ENCODE results near the gene UBE2L6. TPM values are rescaled to one million over a fixed set of nuclear protein-coding genes. Genes with fewer than 3 reads are reported as not detected.

The UBE2L6 gene
- total and polyA plus RNA-seq, 2 donors (not counting 1 experiment from before 2014, with no cell fraction given), result 63.5 to 70.7 TPM

GRCh38 chr11:57546869-57547475, 20.5 kb downstream of the UBE2L6 start:
- no peaks in the 10 kb centered on the region for H3K27me3 Mint-ChIP-seq

More at GRCh38 chr11:57546869-57547475, 20.5 kb downstream of the UBE2L6 start:
- Histone ChIP-seq H2AFZ (ENCODE audit: insufficient read depth, low read depth, low read length, poor library complexity, severe bottlenecking) (no peak overlapping the region), H3K4me1 (ENCODE audit: control insufficient read depth in 2 of 2, insufficient read depth in 2 of 2, low read length in 2 of 2) (peaks cover 11 to 16% of the 10 kb centered on the region in 2 donors), H3K79me2 (ENCODE audit: control insufficient read depth, insufficient read depth, low read length) (no peaks in the 10 kb centered on the region), H3K9me3 (ENCODE audit: control extremely low read depth in 1 of 3, control insufficient read depth in 2 of 3, insufficient read depth in 1 of 3, low read length in 2 of 3) (no peaks in the 10 kb centered on the region), H3K27ac (ENCODE audit: low read length in 2 of 2) (peak overlapping the region; percentile 62 to 83), H3K4me3 (ENCODE audit: control extremely low read depth in 1 of 5, extremely low read depth in 1 of 5, insufficient read depth in 1 of 5, low read depth in 2 of 5, low read length in 4 of 5) (no peak overlapping the region), H3K4me2 (replicated peaks; ENCODE audit: low read depth, low read length, poor library complexity, severe bottlenecking) (peak overlapping the region; percentile 56), H3K36me3 (replicated peaks in 1 of 2; ENCODE audit: control extremely low read depth in 1 of 2, control insufficient read depth in 1 of 2, extremely low read depth in 1 of 2, insufficient read depth in 2 of 2, low read length in 1 of 2) (peaks cover 0 to 25% of the 10 kb centered on the region in 2 experiments), H4K20me1 (ENCODE audit: control insufficient read depth, insufficient read depth, low read length, poor library complexity, severe bottlenecking) (no peaks in the 10 kb centered on the region), H3K27me3 (replicated peaks in 1 of 4; ENCODE audit: control extremely low read depth in 1 of 4, control insufficient read depth in 3 of 4, insufficient read depth in 4 of 4, low read length in 3 of 4) (no peaks in the 10 kb centered on the region), H3K9ac (ENCODE audit: low read length) (no peak overlapping the region)
- ATAC-seq (ENCODE audit: low read depth) (no peak), DNase-seq (no peak)
- WGBS (ENCODE audit: insufficient coverage), result no CpG with 5 or more reads among the region's 5 CpGs
- H3K27ac Mint-ChIP-seq, result peak overlapping the region; percentile 89
- H3K9me3 Mint-ChIP-seq (ENCODE audit: insufficient read depth), result no peaks in the 10 kb centered on the region
- peaks cover 15% of the 10 kb centered on the region for H3K4me1 Mint-ChIP-seq
- intact Hi-C loops (cut with micrococcal nuclease), result no loop called here
- TF ChIP-seq CTCF (IDR thresholded peaks at IDR 0.05), result no peak
- TF ChIP-seq EZH2 (IDR thresholded peaks at IDR 0.05; ENCODE audit: borderline replicate concordance, insufficient read depth, low read depth, low read length, poor library complexity, severe bottlenecking), result no peak
- ChIA-PET CTCF (interaction anchor here (0.7 to 2.5 kb wide), 8 partner anchors 15 to 254 kb away, joined by 3 to 16 read pairs (median 6); partner anchors contain the start of gene UBE2L6), POLR2A (interaction anchor here (0.5 to 1.5 kb wide), 3 partner anchors 14 to 26 kb away, joined by 5 to 6 read pairs (median 5); partner anchors contain the start of gene UBE2L6)
- no peak overlapping the region for H3K4me3 Mint-ChIP-seq

Data from B cell (primary cell).